Measurements from ENCODE around the gene BCAT1. TPM values are rescaled to one million over a fixed set of nuclear protein-coding genes. Genes with fewer than 3 reads are reported as not detected.

Gene BCAT1
- total RNA-seq, 2 donors from 2014 or later: 45.0 to 141 TPM

DNA sequence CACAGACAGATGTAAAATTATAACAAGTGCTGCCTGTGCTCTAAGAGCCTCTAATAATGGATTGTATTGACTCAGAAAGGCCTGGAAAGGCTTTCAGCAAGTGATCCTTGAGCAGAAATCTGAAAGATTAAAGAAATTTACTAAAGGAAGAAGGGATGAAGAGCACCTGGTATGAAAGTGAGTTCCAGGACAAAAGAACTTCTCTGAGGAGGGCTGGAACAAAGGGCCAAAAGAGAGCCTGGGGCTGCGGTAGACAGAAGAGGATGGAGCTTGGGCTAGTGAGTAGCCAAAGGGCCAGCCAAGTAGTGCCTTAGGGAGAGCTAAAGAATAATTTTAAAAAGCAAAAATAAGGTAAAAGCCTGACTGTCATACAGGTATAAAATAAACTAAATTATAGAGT lies 44.0 kb downstream of the BCAT1 start:
- TF ChIP-seq CTCF (conservative IDR thresholded peaks at IDR 0.05): no peak
- Mint-ChIP-seq H3K27me3 (ENCODE audit: insufficient read depth) (peaks cover 12% of the 10 kb centered on the region), H3K4me1 (peaks cover 19% of the 10 kb centered on the region), H3K4me3 (no peak overlapping the region), H3K36me3 (ENCODE audit: low read depth) (no peaks in the 10 kb centered on the region), H3K9me3 (no peaks in the 10 kb centered on the region), H3K27ac (no peak overlapping the region)
- H3K27me3 ChIP-seq (ENCODE audit: control insufficient read depth, insufficient read depth, low read length, poor library complexity, severe bottlenecking): peaks cover 27% of the 10 kb centered on the region
- no peak for DNase-seq
- H3K9me3 ChIP-seq (ENCODE audit: control insufficient read depth, low read length): no peaks in the 10 kb centered on the region
- H3K36me3 ChIP-seq (ENCODE audit: control insufficient read depth, insufficient read depth, low read length): peaks cover 5% of the 10 kb centered on the region
- H3K4me1 ChIP-seq (ENCODE audit: control insufficient read depth, insufficient read depth, low read length): peaks cover 7% of the 10 kb centered on the region
- 29 to 37% methylated on average over 1 of the region's 1 CpG for WGBS, 2 experiments (ENCODE audit: insufficient coverage in 1 of 2, insufficient read length in 1 of 2)
- H3K4me3 ChIP-seq (ENCODE audit: low read length): no peak overlapping the region
- H3K9ac ChIP-seq (ENCODE audit: extremely low read depth, low read length, poor library complexity, severe bottlenecking): no peak overlapping the region
- H3K27ac ChIP-seq (ENCODE audit: low read depth, low read length): peak overlapping the region; percentile 42

DNA sequence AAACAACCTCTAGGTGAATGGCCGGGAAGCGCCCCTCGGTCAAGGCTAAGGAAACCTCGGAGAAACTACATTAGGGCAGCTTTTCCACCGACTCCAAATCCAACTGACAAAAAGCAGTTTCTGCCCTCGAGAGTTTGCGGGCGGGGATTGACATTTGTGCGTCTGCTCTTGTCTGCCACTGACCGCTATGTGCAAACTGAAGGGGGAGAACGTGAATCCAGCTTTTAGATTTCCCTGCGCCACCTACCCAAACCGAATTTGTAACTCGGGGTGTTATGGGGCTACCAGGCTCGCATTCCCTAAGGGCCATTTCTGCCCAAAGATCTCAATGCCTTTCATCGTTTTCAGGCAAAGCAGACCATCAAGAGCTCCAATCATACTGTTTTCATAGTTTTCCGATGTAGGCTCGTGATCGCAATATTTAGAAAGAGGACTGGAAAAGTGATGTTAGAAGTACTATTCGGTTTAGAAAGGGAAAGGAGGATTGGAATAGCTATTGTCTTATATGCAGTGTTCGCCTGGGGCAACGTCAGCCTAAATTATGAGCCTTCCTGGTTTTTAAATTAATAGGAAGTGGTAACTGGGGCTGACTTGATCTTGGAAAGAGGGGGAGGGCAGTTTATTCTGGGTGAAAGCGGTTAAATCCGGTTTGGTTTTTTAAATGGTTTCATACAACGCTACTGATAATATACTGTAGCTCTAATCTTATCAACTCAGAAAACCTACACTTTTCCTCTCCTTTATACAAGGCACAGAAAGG lies 45.4 kb downstream of the BCAT1 start:
- no peak overlapping the region for H3K9ac ChIP-seq (ENCODE audit: extremely low read depth, low read length, poor library complexity, severe bottlenecking)
- no peaks in the 10 kb centered on the region for H3K9me3 Mint-ChIP-seq
- H3K4me3 ChIP-seq (ENCODE audit: low read length): peak overlapping the region; percentile 82
- H3K27ac Mint-ChIP-seq: no peak overlapping the region
- no peak for DNase-seq
- peaks cover 27% of the 10 kb centered on the region for H3K27me3 ChIP-seq (ENCODE audit: control insufficient read depth, insufficient read depth, low read length, poor library complexity, severe bottlenecking)
- peaks cover 7% of the 10 kb centered on the region for H3K36me3 Mint-ChIP-seq (ENCODE audit: low read depth)
- H3K27ac ChIP-seq (ENCODE audit: low read depth, low read length): peak overlapping the region; percentile 79
- H3K4me1 Mint-ChIP-seq: peaks cover 19% of the 10 kb centered on the region
- no peaks in the 10 kb centered on the region for H3K9me3 ChIP-seq (ENCODE audit: control insufficient read depth, low read length)
- WGBS, 2 experiments (ENCODE audit: insufficient coverage in 1 of 2, insufficient read length in 1 of 2): 36 to 42% methylated on average over 14 to 25 of the region's 25 CpGs
- peak; percentile 28 for TF ChIP-seq CTCF (conservative IDR thresholded peaks at IDR 0.05)
- peak overlapping the region; percentile 70 for H3K4me3 Mint-ChIP-seq
- peaks cover 7% of the 10 kb centered on the region for H3K4me1 ChIP-seq (ENCODE audit: control insufficient read depth, insufficient read depth, low read length)
- peaks cover 18% of the 10 kb centered on the region for H3K36me3 ChIP-seq (ENCODE audit: control insufficient read depth, insufficient read depth, low read length)
- peaks cover 12% of the 10 kb centered on the region for H3K27me3 Mint-ChIP-seq (ENCODE audit: insufficient read depth)

GRCh38 chr12:24902511-24903328 lies 46.2 kb downstream of the BCAT1 start:
- H3K36me3 ChIP-seq (ENCODE audit: control insufficient read depth, insufficient read depth, low read length): peaks cover 18% of the 10 kb centered on the region
- Mint-ChIP-seq H3K9me3 (no peaks in the 10 kb centered on the region), H3K4me3 (peak overlapping the region; percentile 70), H3K27me3 (ENCODE audit: insufficient read depth) (peaks cover 12% of the 10 kb centered on the region), H3K4me1 (peaks cover 19% of the 10 kb centered on the region), H3K27ac (peak overlapping the region; percentile 40), H3K36me3 (ENCODE audit: low read depth) (peaks cover 7% of the 10 kb centered on the region)
- peak; percentile 87 for DNase-seq
- no peak for TF ChIP-seq CTCF (conservative IDR thresholded peaks at IDR 0.05)
- H3K9me3 ChIP-seq (ENCODE audit: control insufficient read depth, low read length): no peaks in the 10 kb centered on the region
- peak overlapping the region; percentile 82 for H3K4me3 ChIP-seq (ENCODE audit: low read length)
- peak overlapping the region; percentile 49 for H3K9ac ChIP-seq (ENCODE audit: extremely low read depth, low read length, poor library complexity, severe bottlenecking)
- peaks cover 27% of the 10 kb centered on the region for H3K27me3 ChIP-seq (ENCODE audit: control insufficient read depth, insufficient read depth, low read length, poor library complexity, severe bottlenecking)
- WGBS, 2 experiments (ENCODE audit: insufficient coverage in 1 of 2, insufficient read length in 1 of 2): 1 to 5% methylated on average over 24 to 74 of the region's 74 CpGs
- peaks cover 7% of the 10 kb centered on the region for H3K4me1 ChIP-seq (ENCODE audit: control insufficient read depth, insufficient read depth, low read length)
- peak overlapping the region; percentile 79 for H3K27ac ChIP-seq (ENCODE audit: low read depth, low read length)

All from endodermal cell (in vitro differentiated cells).